GDM1 (cell line): ENCODE measurements around the gene RPS27L.

Experiments used
- DNase-seq: peaks from one replicate; lab custom pipeline; 2025; lab: John Stamatoyannopoulos, UW

Gene RPS27L

DNA sequence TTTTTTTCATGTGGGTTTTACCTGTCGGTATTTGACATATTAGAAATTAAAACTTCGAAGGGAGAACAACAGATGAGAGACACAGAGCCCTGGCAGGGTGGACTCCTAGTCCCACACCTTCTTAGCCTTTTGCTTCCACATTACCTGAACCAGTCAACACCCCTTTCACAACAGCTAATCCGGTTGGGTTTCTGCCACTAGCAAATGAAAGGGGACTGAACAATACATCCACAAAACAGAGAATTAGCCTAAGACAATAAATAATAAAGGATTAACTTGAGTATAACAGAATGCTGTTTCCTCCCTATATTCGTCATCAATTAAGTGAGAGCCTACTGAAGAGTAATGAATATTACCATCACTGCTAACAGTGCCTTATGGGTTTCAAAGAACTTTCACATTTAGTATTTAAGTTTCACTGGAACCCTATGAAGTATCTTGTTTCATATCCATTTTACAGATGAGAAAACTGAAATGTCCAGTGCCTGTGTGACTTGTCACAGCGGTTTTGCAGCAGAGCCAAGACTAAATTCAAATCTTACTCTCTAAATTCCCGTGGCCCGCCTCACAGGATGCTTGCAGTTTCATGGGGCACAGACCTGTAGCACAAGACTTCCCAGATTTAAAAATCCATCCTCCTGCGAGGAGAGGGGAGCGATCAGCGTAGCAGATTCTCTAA, 31.1 kb upstream of the RPS27L start:
- no peak for DNase-seq

DNA sequence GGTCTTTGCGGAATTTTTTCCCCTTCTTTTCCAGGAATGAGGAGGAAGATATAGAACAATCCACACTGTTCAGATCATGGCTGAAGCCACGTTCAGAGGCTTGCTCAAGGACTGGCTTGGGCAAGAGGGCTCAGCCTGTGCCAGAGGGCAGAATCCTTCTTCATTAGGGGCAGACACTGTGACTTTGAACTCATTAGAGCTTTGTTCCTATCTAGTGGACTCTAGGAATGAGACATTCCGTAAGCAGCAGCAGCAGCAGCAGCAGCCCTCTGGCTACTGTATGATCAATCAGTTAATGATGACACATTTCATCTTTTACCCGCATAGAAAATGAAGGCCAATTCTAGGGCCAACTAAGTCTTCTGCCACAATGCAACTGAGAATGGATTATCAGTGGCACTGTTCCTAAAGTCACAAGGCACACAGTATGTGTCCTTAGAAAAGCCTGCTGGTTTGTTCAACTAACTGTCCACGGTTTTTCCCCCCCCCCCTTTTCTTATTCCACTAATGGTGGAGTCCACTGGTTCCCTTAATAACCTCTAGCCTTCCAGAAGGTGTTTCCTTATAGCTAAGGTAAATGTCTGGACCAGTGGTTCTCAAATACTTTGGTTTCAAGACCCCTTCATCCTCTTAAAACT, 30.4 kb upstream of the RPS27L start:
- no peak for DNase-seq

DNA sequence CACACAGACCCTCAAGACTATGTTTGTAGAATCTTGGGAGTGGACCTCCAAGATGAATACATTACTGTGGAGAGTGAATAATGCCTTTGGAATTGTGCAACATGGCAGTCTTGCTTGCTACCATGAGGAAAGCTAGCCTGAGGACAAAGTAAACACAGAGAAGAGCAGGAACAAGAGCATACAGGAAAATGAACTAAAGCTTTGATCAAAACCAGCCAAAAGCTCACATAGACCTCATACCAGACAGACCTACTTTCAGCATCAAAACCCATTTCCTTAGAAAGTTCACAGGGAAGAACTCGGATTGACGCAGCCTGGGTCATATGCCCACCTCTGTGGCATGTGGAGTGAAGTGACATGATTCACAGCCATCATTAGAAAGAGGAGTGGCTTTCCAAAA, 28.8 kb upstream of the RPS27L start:
- no peak for DNase-seq

- DNase-seq: no peak
Measured at GRCh38 chr15:63185206-63185605, 27.9 kb upstream of the RPS27L start.

- DNase-seq: no peak
Measured at GRCh38 chr15:63181648-63182047, 24.4 kb upstream of the RPS27L start.

DNA sequence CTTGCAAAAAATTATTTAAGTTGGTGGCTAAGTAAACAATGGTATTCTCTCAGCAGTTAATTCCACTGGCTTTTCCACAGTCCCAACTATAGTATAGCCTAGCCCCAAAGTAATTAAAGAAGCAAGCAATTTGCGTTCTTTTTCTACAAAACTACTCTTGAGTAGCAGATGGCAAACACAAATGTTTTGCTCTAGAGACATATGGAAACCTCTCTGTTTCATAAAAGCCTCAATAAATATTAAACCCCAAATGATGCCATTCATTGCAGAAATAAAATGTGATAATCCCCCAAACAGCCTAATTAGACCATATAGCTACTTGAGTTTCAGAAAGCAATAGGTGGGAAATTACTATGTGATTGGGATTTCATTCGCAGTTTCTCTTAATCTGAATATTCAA, 23.5 kb upstream of the RPS27L start:
- no peak for DNase-seq

DNA sequence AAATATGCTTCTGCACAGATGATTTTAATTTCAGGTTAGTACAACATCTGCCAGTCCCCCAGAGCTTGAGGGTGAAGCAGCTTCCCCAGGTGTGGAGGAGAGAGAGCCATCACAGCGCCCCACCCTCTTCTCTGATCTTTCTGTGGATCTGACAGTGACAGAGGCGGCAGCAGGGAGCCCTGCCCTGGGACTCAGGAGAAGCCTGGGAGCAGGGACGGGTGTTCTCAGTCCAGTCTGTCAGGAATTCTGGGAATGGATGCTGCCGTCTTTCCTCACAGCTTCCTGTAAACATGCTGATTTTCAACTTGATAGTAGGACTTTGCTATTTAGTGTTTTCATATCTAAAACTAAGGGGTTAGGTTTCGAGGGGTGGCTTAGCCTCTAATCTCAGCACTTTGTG, 20.8 kb upstream of the RPS27L start:
- no peak for DNase-seq

DNA sequence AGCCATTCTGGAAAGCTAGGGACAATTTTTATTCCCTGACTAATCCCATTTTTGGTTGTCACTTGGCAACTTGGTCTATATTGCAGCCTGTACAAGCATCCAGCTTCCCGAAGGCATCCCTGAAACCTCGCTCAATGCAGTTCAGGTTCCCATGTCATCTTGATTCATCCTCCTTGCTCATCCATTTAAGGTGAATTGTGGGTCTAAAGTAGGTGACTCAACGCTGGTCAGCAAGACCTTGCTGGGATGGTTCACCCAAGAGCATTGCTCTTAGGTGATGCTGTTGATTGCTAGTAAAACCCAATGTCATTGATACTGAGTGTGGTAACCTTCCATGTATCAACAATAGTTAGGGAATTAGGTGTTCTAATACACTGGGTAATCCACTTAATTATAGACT, 19.0 kb upstream of the RPS27L start:
- DNase-seq: no peak

- DNase-seq: no peak
Measured at GRCh38 chr15:63172851-63173451, 15.7 kb upstream of the RPS27L start.

GRCh38 chr15:63172376-63172775, 15.1 kb upstream of the RPS27L start:
- no peak for DNase-seq

DNA sequence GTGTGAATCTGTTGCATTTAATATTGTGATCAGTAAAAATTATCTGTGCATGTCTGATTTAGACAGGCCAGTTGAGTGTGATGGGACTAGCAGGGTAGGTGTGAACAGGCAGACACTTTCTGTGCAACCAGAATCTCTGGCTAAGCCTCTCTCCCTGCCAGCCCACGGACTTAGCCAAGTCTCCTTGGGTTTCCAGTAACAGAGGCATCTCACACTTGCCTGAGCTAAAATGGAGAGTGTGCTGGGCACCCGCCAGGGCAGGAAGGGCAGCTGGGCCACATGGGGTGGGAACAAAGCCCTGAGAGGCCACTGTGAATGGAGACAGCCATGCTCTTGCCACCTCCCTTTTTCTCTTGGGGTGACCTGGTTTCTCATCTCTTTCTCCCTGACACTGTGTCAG, 12.5 kb upstream of the RPS27L start:
- no peak for DNase-seq

DNA sequence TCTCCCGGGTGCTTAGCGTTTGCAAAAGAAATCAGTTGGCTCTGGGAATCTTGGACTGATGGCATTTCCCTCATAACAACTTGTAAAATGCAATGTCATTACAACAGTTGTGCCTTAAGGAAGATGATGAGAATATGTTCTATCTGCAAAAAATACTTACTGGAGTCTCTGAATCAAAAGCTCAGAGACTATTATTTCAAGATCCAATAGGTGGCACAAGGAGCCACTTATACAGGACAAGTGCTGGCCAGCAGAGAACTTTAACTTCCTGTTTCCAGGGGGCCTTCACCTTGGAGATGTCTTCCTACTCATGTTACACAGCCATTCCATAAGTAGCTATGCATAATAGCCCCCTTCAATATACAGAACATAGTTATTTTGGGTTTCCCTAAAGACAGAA, 8.9 kb upstream of the RPS27L start:
- no peak for DNase-seq

DNA sequence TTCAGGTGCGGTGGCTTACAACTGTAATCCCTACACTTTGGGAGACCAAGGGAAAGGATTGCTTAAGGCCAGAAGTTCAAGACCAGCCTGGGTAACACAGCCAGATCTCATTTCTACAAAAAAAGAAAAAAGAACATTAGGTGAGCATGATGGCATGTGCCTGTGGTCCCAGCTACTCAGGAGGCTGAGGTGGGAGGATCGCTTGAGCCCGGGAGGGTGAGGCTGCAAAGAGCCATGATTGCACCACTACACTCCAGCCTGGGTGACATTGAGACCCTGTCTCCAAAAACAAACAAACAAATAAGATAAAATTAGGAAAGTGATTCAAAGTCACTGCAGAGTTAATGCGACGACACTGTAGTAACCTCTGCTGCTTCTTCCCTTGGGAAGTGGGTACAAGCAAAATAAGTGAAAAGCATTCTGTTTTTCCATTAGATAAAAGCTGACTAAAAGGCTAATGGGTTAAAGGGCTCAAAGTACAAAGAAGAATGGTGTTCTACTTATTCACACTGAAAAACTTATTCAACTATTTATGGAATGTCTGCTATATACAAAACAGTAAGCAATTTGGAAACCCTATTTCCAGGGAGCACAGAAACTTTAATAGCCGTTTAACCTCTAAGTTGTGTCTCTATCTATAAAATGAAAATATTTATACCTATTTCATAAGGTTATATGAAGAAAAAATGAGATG, 8.0 kb upstream of the RPS27L start:
- DNase-seq: no peak

- no peak for DNase-seq
Measured at GRCh38 chr15:63163217-63163616, 5.9 kb upstream of the RPS27L start.

- DNase-seq: no peak
Measured at GRCh38 chr15:63160638-63161037, 3.4 kb upstream of the RPS27L start.

DNA sequence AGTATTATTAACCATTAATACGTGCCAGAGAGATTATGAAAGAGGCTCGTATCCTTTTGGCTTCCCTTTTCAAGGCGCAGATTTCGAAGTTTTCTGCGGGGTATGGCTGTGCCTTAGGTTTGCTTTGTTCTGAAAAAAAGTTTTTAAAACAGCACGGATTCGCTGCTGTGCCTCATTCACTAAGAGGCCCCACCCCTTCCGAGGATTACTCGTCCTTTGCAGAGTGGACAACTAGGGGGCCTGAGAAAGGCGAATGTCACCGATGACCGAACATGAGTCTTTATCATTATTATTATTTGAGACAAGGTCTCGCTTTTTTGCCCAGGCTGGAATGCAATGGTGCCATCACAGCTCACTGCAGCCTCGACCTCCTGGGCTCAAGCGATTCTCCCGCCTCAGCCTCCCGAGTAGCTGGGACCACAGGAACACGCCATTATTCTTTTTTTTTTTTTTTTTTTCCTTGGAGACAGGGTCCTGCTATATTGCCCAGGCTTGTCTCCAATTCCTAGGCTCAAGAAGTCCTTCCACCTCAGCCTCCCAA, 684 bp upstream of the RPS27L start:
- DNase-seq: no peak

GRCh38 chr15:63156755-63157117, 541 bp downstream of the RPS27L start:
- DNase-seq: no peak

- DNase-seq: no peak
Measured at GRCh38 chr15:63156086-63156710, 1.1 kb downstream of the RPS27L start.

GRCh38 chr15:63155486-63155885, 1.8 kb downstream of the RPS27L start:
- DNase-seq: no peak

DNA sequence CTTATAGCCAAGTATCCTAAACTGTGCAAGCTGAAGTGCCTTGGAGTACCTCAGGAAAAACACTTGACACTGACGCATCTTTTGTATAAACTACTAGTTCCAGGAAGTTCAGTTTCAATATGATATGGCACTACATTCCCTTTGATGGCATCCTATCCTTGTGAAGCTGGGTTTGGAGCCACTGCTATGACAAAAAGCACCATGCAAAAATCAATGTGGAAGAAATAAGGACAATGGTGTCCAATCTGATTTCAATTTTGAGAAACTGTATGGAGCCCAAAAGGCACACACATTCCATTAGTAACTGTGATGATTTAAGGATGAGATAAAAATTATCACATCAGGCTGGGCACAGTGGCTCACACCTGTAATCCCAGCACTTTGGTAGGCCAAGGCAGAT, 5.6 kb downstream of the RPS27L start:
- DNase-seq: no peak

DNA sequence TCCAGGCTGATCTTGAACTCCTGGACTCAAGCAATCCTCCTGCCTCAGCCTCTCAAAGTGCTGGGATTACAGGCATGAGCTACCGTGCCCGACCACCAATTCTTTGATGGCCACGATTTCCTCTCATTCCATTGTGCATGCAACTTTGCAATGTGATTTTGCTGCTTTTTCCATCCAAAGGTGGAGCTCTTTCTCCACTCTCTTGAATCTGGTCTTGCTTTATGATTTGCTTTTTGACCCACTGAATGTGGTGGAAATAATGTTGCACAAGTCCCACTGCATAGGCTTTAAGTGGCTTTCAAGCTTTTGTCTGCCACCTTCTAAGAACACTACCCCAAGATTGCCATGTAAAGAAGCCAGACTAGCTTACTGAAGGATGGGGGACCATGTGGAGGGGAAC, 10.6 kb downstream of the RPS27L start:
- DNase-seq: no peak

DNA sequence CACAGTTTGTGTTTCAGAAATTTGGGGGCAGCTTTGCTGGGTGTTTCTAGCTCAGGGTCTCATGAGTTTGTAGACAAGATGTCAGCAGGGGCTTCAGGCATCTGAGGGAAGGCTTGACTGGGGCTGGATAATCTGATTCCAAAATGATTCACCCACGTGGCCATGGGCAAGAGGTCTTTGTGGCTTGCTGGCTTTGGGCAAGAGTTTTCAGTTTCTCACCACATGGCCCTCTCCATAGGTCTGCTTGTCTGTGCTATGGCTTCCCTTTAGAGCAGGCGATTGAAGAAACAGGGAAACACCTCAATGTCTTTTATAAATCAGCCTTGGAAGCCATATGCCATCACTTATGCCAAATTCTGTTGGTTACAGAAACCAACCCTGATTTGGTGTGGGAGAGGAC, 11.9 kb downstream of the RPS27L start:
- no peak for DNase-seq
